GM12874 (cell line): ENCODE results near the gene PPP1R16B.

Source experiments
- CTCF ChIP-seq: IDR thresholded peaks from 2 replicates; pipeline ENCODE4 v1.5.1; 2011; ENCODE audit warnings: low read depth, mild to moderate bottlenecking, control low read depth, low read length, moderate library complexity; ENCODE audit not compliant: insufficient read depth

PPP1R16B gene

GRCh38 chr20:38806855-38807655 is 1.6 kb downstream of the PPP1R16B start:
- no peak for TF ChIP-seq CTCF

GRCh38 chr20:38809942-38810341 is 4.4 kb downstream of the PPP1R16B start:
- no peak for TF ChIP-seq CTCF

GRCh38 chr20:38810926-38811630 is 5.6 kb downstream of the PPP1R16B start:
- TF ChIP-seq CTCF = no peak

- no peak for TF ChIP-seq CTCF
Observed at GRCh38 chr20:38811769-38812168, 6.3 kb downstream of the PPP1R16B start.

- TF ChIP-seq CTCF = no peak
Observed at GRCh38 chr20:38812182-38812581, 6.7 kb downstream of the PPP1R16B start.

- no peak for TF ChIP-seq CTCF
Observed at GRCh38 chr20:38812709-38813573, 7.4 kb downstream of the PPP1R16B start.

- TF ChIP-seq CTCF = no peak
Observed at GRCh38 chr20:38815446-38815845, 9.9 kb downstream of the PPP1R16B start.
